CD4-positive, alpha-beta T cell treated with Interleukin-21 for 1 hour (primary cell): ENCODE results near the gene RGS7.
"Not testable (repeated sequence)": the region's sequence is repeated elsewhere in the genome, so short reads cannot be mapped to it uniquely, and the experiment has no call there.

Source experiments
- DNase-seq: peaks from one replicate; pipeline ENCODE4 v3.0.0-alpha.2; 2020

Gene RGS7

DNA sequence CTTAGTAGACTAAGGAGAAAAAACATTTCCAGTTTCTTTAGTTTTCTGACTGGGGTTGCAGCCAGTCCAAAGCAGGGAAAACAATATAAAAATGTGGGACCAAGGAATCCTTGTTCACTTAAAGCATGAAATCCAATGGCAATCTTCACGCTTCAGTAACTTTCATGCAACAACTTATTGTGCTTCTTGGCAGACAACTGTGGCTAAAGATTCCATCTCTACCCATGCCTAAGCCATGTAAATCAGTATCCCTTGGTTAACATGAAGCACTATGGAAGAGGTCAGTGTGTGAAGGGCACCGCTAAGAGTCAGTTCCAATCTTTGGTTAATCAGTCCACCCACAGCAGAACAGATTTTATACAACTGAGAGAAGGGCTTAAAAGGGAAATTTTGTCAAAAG is 543.3 kb downstream of the RGS7 start:
- no peak for DNase-seq

DNA sequence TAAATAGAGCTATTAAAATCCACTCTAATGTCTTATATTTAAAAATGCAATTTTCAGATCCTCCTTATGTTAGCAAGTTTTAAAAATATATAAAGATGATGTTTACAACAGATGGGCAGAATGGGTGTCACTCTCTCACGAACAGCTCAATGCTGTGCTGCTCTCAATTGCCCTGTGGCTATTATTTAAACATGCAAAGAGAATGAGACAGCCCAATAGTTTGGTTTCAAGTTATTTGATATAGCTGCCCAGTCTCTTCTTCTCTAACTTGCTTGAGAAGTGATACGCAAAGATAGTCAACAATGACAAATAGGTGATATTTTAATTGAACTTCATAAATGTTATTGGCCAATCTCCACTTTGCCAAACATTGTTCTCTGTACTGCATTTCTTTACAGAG is 545.7 kb downstream of the RGS7 start:
- DNase-seq: no peak

DNA sequence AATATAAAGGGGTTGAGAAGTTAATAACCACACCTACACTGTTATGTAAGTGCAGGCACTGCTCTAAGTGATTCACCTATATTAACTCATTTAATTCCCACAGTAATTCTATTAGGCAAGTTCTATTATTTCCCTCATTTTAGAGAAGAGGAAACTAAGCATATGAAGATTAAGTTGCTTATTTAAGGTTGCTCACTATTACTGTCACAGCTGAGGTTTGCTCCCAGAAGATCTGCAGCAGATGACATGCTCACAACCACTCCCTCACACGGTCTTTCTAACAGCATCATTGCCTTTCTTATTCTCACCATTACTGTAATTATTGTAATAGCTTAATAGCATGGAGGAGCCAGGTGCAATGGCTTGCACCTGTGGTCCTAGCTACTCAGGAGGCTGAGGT is 548.6 kb downstream of the RGS7 start:
- no peak for DNase-seq

DNA sequence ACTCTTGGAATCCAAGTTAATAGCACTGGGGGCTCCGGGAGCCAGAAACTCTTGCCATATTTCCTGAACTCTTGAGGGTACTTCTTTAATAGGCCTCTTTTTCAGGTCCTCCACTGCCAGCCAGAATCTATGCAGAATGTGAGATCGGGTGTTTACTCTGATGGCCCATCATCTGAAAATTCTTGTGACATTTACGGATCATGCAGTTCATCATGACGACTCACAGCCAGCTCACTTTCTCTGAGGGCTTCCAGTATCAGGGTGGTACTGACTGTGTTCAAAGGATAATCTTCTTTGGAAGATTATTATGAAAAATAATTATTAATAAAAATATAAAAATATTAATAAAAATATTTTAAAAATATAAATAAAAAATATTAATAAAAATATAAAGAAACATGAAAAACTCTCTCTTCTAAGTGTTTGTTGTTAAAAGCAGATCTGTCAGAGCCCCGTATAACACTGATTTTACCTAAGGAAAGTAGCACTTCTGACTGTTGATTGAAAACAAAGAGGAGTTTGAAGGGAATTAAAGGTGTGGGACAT is 550.7 kb downstream of the RGS7 start:
- no peak for DNase-seq

DNA sequence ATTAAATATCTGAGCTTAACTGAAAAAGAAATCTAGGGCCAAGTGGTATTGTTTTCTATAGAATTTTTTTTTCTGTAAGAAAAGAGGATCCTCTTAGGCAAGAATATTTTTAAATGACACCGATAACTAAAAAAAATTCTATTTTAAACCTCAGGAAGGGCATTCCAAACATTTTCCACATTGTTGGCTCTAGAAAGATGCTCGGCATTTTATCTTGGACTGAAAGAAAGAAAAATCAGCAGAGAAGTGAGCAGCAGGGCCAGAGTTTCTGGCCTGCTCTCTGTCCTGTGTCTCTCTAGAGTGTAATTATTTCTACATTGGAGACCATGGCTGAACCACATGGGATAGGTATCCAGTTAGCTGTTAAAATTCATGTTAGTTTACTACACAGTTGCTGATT is 552.5 kb downstream of the RGS7 start:
- no peak for DNase-seq

DNA sequence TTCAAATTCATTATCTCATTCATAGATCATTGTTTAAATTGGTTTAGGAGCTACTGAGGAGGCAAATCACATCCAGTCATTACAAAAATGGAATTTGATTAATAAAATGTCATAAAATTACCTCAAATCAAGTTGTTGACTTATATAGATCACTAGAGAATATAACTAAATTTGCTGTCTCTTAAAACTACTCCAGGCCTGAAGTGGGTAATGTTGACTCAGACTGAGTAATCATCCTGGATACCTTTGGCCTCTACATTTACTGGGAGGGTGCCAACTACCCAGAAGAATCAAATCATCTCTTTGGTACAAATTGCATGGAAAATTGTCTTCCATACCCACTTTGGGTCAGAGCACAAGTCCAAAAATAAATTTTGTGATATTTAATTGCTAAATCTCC is 553.9 kb downstream of the RGS7 start:
- no peak for DNase-seq

DNA sequence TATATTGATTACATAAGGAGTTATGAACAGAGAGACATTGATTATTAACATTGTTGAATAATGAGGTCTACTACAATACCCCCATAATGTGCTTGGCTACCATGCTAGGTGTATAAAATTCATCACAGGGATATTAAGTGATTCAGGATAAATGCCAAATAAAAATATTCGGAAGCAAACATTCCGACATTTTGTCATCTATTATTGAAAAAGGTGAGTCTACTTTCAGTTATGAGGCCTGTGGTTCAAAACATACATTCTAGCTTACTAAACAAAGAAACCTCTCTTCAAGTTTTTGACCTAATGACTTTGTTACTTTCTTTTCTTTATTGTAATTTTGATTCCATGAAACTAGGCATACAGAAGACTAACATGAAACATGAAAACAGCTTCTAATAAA is 554.7 kb downstream of the RGS7 start:
- DNase-seq: no peak

DNA sequence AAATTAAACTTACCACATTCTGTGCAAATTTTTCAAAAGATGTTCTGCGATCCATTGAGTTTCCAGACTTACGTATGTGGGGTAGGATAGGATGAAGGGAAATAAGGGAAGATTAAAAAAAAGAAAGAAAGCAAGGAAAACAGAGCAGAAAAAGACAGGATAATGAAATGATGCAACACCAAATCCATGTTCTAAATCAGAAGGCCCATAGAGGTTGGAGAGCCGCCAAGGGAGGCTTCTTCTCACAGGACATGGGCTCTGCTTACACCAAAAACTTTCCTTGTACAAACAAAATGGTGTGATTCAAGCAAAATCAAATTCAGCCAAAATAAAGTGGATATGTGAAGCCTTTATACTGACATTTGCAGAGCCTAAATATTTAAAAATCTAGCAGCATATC is 555.6 kb downstream of the RGS7 start:
- DNase-seq: no peak

DNA sequence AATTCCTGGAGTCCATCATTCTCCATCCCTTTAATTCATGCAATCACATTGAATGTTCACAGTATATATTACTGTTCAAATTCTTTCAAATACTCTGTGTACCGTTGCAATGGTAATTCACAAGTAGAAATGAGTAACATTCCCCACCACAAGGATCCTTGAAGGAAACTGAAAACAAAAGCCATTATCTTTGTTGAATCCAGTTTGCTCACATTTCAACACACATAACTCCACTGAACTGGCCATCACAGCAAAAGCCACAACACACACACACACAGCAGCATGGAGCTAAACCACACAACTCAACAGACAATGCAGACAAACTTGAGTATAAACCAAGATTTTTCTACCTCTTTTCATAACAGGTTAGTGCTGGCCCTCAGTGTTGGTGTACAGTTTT is 556.7 kb downstream of the RGS7 start:
- no peak for DNase-seq

DNA sequence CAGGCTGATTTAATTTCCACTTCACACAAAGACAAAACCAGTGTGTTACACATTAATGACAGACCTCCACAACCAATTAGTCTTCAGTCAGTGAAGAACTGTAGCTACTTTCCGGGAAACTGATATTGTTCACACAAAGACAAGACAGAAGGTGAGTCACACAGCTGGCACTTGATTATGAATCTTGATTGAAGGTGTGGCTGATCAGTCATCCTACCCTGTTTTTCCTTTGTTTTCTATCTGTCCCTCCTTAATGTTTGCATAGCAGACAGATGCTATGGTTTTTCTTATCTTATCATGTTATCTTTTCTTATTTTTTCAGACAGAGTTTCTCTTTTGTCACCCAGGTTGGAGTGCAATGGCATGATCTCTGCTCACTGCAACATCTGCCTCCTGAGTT is 560.0 kb downstream of the RGS7 start:
- no peak for DNase-seq

DNA sequence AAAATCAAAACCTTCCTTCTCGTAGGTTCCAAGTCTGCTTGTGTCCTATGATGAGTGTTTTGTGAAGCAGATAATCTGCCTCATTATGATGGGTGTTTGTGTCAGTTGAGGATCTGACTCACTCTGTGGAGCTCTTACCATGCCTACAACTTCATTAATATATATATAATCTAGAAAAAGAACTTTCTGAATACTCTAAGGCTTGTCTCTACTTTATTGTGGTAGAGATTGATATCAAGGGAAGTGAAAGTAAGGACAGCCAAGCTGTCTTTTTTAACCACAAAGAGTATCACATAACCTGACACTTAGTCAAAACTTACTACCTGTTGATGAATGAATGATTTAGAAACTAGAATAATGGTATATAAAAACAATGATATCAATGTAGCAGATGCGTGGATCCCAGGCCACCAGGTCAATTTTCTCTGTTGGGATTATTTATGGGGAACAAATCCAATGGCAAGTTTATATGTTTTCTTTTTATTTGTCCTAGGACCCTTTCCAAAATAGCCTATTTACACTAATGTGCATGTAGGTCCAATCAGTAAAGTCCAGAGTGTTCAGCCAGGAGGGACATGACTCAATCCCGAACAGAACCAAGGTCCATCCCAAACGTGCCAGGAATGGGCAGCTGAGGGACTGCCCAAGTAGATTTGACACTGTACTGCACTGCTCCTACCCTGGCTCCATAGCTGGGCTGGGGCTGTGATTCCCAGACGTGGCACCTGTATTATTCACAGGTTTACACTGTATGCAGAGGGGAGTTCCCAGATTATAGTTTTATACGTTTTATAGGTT is 562.8 kb downstream of the RGS7 start:
- no peak for DNase-seq

DNA sequence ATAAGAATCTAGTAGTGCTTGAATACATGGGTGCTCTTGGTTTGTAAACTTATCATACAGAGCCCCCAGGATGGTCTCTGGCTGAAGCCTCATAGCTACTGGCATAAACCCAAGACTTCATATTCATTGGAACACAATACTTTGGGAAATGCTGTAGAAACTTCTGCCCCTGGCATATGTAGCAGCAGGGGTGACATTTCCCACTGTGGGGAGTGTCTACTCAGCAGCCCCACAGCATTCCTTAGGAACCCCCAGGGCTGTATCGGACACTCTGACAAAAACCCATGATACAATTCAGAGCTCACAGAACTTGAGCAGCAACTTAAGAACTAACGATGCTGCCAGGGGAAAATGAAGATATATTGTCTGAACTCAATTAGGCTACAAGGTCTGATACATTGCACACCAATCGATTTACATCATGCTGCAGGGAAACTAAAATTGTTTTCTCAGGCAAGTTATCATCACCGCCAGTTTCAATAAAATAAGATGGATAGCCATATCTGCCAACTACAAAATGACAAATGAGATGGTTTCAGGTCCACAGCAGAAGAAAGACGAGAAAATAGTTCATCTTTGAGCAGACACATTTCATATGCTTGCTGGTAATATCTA is 564.0 kb downstream of the RGS7 start:
- no peak for DNase-seq

DNA sequence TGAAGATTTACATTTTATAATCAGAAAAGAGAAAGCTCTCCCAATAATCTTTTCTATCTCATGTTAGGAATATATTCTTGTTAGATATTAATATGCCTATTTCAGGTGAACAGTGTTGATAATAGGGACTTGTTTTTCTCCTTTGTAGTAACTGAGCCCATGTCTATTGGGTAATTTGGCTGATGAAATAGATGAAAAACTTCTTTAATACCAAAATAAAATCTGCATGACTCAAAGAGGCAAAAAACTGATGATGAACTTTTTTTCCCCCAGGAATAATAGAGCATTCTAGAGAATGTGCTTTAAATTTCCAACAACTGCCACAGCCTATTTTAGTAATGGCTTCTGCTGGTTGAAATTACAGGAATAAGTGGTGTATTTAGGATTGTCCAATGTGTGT is 566.1 kb downstream of the RGS7 start:
- no peak for DNase-seq

DNA sequence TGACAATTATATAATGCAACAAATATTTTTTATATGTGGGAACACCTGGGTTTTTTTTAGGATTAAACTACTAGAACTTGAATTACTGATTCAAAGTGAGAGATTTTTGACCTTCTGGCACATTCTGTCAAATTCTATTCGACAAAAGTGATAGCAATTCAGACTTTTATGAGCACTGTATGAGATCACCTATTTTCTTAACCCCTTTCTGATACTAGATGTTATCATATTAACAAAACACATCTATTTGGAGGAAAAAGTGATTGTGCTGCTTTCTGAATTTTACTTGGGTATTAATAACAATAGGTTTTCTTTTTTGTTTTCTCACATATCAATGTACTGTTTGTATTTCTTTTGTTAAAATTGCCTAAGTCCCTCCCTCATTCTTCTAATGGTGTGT is 570.1 kb downstream of the RGS7 start:
- DNase-seq: no peak

DNA sequence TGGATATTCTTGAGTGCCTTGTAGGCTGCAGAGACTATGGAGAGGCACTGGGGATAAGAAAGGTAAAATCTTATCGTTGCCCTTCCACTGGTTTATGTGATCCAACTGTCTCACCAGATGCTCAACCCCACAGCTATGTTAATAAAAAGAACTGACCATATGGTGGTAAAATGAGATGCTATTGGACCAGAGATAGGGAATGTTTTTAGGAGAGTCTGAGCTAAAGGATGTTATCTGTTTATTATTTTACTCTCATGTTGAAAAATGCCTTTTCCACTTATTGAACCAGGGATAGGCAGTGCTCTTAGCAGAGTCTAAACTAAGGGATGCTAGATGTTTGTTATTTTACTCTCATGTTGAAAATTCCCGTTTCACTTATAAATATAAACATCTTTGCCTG is 572.2 kb downstream of the RGS7 start:
- no peak for DNase-seq

DNA sequence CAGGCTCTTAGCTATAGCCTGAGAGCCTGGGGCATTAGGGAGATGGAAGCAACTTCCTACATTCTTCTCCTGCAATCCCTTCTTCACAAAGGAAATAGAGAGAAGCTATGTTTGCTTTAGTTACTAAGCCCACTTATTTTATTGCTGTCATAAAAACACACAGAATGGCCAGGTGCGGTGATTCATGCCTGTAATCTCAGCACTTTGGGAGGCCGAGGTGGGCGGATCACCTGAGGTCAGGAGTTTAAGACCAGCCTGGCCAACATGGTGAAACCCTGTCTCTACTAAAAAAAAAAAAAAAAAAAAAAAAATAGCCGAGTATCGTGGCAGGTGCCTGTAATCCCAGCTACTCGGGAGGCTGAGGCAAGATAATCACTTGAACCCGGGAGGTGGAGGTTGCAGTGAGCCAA is 573.3 kb downstream of the RGS7 start:
- DNase-seq: not testable (repeated sequence)

DNA sequence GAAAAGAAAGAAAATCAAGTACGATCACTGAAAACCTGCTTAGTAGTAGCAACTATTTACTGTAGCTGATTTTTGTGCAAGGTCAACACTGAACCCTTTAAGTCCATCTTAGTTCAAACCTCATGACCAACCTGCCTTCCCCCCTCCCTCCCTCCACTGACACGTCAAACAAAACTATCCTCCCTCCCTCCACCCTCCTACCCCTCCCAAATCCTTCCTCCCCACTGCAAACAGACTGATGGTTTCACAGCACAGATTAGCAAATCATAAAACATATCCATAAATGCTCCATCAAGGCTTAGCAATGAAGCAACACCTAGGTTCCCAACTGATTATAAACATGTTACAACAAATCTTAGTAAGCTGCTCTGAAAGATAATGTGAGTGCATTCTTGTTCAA is 580.8 kb downstream of the RGS7 start:
- no peak for DNase-seq

DNA sequence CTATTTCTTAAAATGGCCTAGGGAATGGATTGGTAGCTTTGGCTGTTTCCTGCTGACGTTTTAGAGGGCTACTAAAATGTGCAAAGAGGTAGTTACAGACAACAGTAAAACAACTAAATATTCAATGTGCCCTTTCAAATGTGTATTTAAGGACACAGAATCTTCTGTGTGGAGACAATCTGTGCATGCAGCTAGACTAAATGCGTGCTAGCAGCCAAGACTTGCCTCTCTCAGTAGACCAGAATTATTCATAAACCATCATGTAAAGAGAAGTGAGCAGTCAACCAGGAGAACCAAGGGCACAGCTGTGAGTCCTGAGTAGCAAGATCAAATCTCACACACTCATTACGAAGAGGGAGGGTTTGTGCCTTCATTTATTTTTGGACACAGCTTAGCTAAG is 584.9 kb downstream of the RGS7 start:
- DNase-seq: no peak

DNA sequence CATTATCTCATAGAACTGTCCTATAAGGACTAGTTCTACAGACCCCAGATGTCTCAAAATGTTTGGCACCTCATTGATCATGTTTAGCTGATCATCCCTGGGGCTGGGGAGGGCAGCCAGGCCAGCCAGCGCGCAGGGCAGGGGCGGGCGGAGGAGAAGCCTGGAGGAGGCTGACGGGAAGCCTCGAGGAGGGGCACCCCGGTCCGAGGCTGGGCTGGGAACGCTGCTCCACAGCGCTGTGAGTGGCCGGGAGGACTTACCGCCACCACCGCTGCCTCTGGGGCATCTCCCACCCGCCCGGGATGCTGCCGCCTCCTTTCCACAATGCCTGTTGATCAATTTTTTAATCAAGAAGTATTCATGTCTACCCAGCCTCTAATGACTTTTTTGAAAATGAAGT is 585.6 kb downstream of the RGS7 start:
- no peak for DNase-seq

DNA sequence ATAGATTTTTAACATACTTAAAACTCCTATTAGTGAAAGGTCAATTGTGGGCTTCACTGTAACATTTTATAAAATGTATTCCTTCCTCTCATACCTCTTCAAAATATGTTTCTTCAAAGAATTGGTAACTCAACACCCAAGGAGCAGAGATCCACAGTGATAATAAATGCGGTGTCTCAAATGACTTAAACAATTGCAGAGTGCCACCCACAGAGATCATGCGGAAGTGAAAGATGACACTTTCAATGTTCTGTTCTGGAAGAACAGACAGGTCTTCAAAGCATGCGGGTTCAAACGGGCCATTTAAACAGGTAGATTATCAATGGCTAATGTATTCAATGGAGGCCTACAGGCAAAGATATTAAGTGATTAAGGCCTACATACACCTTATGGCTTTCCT is 588.0 kb downstream of the RGS7 start:
- no peak for DNase-seq

DNA sequence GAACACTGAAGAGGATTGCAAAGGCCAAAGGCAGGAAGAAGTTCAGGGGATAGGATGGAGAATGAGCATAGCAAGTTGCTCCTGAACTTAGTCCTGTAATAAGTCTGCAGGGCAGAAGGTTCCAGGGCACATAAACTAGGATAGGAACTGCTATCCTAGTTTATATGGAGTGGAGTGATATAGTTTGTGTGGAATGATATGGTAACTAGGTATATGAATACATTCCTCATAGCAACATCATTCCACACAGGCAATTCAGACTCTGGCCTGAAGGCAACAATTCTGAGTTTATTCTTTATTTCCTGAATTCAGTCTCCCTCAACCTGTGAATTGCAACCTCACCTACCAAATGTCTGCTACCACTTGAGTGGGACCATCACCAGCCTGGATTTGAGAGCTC is 590.2 kb downstream of the RGS7 start:
- no peak for DNase-seq

DNA sequence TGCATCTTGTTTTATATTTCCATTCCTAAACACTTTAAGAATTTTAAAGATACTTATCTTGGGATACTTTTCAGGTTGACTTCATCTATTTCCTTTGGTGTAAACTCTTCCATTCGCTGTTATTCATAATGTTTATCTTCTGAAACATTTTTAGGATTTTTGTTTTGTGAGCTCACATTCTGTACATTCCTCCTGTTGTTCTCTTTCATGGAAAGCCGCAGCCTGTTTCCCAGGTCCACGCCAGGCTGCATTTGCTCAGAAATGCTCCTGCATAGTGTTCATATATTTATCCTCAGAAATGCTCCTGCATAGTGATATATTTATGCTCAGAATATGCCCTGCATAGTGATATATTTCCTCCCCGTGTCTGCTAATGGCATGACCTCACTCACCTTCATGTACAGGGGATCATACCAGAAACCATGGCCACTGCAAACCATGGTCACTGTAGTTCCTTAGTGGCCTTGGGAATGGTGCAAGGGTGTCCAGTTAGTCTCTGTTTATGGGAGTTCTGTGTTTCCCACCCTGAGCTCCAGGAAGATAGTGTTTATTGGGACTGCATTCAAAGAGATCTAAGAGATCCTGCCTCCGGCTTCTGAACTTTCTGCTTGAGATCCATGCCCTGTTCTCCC is 591.2 kb downstream of the RGS7 start:
- no peak for DNase-seq

DNA sequence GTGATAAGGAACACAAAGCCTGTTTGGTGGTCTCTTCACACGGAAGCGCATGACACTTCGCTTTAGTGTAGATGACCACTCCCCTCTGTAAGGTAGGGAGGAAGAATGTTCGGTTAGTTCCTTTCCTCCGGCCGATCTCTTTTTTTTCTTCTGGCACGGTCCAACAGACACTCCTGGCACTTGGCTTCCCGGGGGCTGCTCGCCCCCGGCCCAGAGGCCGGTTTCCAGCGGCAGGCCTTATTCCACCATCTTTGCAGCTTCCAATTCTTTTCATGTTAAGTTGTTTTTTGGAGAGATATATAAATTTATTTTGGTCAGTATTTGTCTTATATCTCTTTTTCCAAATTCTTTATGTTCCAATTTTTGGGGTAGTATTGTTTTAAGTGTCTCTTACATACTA is 593.2 kb downstream of the RGS7 start:
- no peak for DNase-seq

DNA sequence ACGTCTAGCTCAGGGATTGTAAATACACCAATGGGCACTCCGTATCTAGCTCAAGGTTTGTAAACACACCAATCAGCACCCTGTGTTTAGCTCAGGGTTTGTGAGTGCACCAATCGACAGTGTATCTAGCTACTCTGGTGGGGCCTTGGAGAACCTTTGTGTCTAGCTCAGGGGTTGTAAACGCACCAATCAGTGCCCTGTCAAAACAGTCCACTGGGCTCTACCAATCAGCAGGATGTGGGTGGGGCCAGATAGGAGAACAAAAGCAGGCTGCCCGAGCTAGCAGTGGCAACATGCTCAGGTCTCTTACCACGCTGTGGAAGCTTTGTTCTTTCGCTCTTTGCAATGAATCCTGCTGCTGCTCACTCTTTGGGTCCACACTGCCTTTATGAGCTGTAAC is 593.9 kb downstream of the RGS7 start:
- DNase-seq: not testable (repeated sequence)
